IMR-90 (cell line): ENCODE measurements around the gene AMBRA1. TPM values are rescaled to one million over a fixed set of nuclear protein-coding genes. Genes with fewer than 3 reads are reported as not detected.

Source experiments
- ATAC-seq: fragments of 200-7000 bp; cut with Tn5 transposase; 2 replicates; pipeline ENCODE4 v1.9.1; 2020; ENCODE audit warnings: low read depth, mild to moderate bottlenecking, moderate library complexity
- BruUV-seq: library from RNA; stranded (reverse); fragments of 400-500 nt; replicated peaks from 2 replicates; lab custom pipeline; 2021; lab: Mats Ljungman, UMichigan
- CTCF ChIA-PET: fragments of 300-600 bp; formaldehyde crosslinking; extraction: SDS; loops from one replicate; lab custom pipeline; 2021; ENCODE audit warnings: antibody characterized with exemption; lab: Yijun Ruan, JAX
- POLR2A ChIA-PET: fragments of 300-600 bp; sonication (Branson Sonifier 250); formaldehyde crosslinking; loops from one replicate; lab custom pipeline; 2022; ENCODE audit warnings: antibody characterized with exemption; ENCODE audit not compliant: unreplicated experiment; lab: Charles Lee
- DNase-seq: peaks from one replicate; pipeline ENCODE4 v3.0.0; 2013
- H2AFZ ChIP-seq: replicated peaks from 2 replicates; pipeline ENCODE3; 2013; ENCODE audit warnings: low read length, mild to moderate bottlenecking; ENCODE audit not compliant: poor library complexity
- H2AK5ac ChIP-seq: 2 replicates; pipeline ENCODE4 v1.6.1; 2013; ENCODE audit warnings: low read depth, low read length, inconsistent platforms
- H2AK9ac ChIP-seq: replicated peaks from 2 replicates; pipeline ENCODE3; 2013; ENCODE audit warnings: mild to moderate bottlenecking, low read depth, low read length, moderate library complexity; ENCODE audit not compliant: poor library complexity
- H2BK120ac ChIP-seq: 2 replicates; pipeline ENCODE4 v1.6.1; 2013; ENCODE audit warnings: low read depth, low read length, inconsistent platforms
- H2BK15ac ChIP-seq: 3 replicates; pipeline ENCODE4 v1.6.1; 2013; ENCODE audit warnings: low read depth, low read length, inconsistent platforms
- H2BK20ac ChIP-seq: 2 replicates; pipeline ENCODE4 v1.6.1; 2013; ENCODE audit warnings: low read depth, mild to moderate bottlenecking, inconsistent platforms, low read length, moderate library complexity
- H2BK5ac ChIP-seq: 2 replicates; pipeline ENCODE4 v1.6.1; 2013; ENCODE audit warnings: mild to moderate bottlenecking, low read depth, low read length, inconsistent platforms; ENCODE audit not compliant: poor library complexity, severe bottlenecking
- H3K14ac ChIP-seq: replicated peaks from 2 replicates; pipeline ENCODE4 v1.6.1; 2013; ENCODE audit warnings: low read depth, low read length, inconsistent platforms
- H3K18ac ChIP-seq: 2 replicates; pipeline ENCODE4 v1.6.1; 2013; ENCODE audit warnings: low read depth, low read length, control low read depth
- H3K23ac ChIP-seq: 2 replicates; pipeline ENCODE4 v1.6.1; 2013; ENCODE audit warnings: low read depth, low read length, inconsistent platforms
- H3K27ac ChIP-seq: 2 replicates; pipeline ENCODE4 v1.5.1; 2013; ENCODE audit warnings: mild to moderate bottlenecking, control low read depth, low read length; ENCODE audit not compliant: insufficient read depth
- H3K27me3 ChIP-seq: 2 replicates; pipeline ENCODE4 v1.6.1; 2013; ENCODE audit warnings: low read length; ENCODE audit not compliant: control insufficient read depth, insufficient read depth
- H3K36me3 ChIP-seq: 2 replicates; pipeline ENCODE4 v1.6.1; 2013; ENCODE audit warnings: low read length, mixed read lengths; ENCODE audit not compliant: control insufficient read depth, insufficient read depth
- H3K4ac ChIP-seq: 2 replicates; pipeline ENCODE4 v1.6.1; 2013; ENCODE audit warnings: low read depth, low read length, inconsistent platforms
- H3K4me1 ChIP-seq: 2 replicates; pipeline ENCODE4 v1.6.1; 2013; ENCODE audit warnings: low read length, mixed read lengths; ENCODE audit not compliant: control insufficient read depth, insufficient read depth
- H3K4me2 ChIP-seq: 2 replicates; pipeline ENCODE4 v1.6.1; 2013; ENCODE audit warnings: low read depth, mild to moderate bottlenecking, control low read depth, low read length, moderate library complexity
- H3K4me3 ChIP-seq: 2 replicates; pipeline ENCODE4 v1.5.1; 2013; ENCODE audit warnings: low read depth, mild to moderate bottlenecking, control low read depth, low read length, moderate library complexity; ENCODE audit not compliant: insufficient read depth
- H3K56ac ChIP-seq: 2 replicates; pipeline ENCODE4 v1.6.1; 2013; ENCODE audit warnings: low read length, inconsistent platforms; ENCODE audit not compliant: insufficient read depth; ENCODE audit errors: extremely low read depth
- H3K79me1 ChIP-seq, 2 experiments: 2 replicates each; pipeline ENCODE4 v1.6.1; 2013; ENCODE audit warnings: low read length in 2 of 2, inconsistent platforms in 1 of 2, low read depth in 1 of 2
- H3K9ac ChIP-seq: 2 replicates; pipeline ENCODE4 v1.6.1; 2013; ENCODE audit warnings: low read depth, low read length, control low read depth
- H3K9me1 ChIP-seq: 2 replicates; pipeline ENCODE4 v1.6.1; 2013; ENCODE audit warnings: low read length, inconsistent platforms; ENCODE audit not compliant: insufficient read depth
- H3K9me3 ChIP-seq: 2 replicates; pipeline ENCODE4 v1.6.1; 2013; ENCODE audit warnings: low read length; ENCODE audit not compliant: control insufficient read depth, insufficient read depth
- H4K20me1 ChIP-seq: 2 replicates; pipeline ENCODE4 v1.6.1; 2013; ENCODE audit warnings: low read length, inconsistent platforms; ENCODE audit not compliant: insufficient read depth
- H4K5ac ChIP-seq: 2 replicates; pipeline ENCODE4 v1.6.1; 2013; ENCODE audit warnings: mild to moderate bottlenecking, low read depth, low read length, control low read depth
- H4K8ac ChIP-seq, 2 experiments: 2 replicates each; pipeline ENCODE4 v1.6.1; 2013; ENCODE audit warnings: low read depth in 2 of 2, low read length in 2 of 2, control low read depth in 1 of 2, inconsistent platforms in 1 of 2
- H4K91ac ChIP-seq: 2 replicates; pipeline ENCODE4 v1.6.1; 2013; ENCODE audit warnings: low read depth, low read length, inconsistent platforms; ENCODE audit not compliant: insufficient read depth
- BHLHE40 ChIP-seq: fragments of 150-350 bp; IDR thresholded peaks from 2 replicates; pipeline ENCODE4 v1.6.1; 2016; ENCODE audit warnings: mild to moderate bottlenecking, low read depth, low read length
- CEBPB ChIP-seq: IDR thresholded peaks from 2 replicates; pipeline ENCODE4 v1.6.1; 2012; ENCODE audit warnings: low read depth, low read length, improper control_type of control experiment
- CHD1 ChIP-seq: IDR thresholded peaks from 2 replicates; pipeline ENCODE4 v1.6.1; 2012; ENCODE audit warnings: low read depth, low read length, improper control_type of control experiment
- CTCF ChIP-seq: conservative IDR thresholded peaks from 2 replicates; pipeline ENCODE4 v1.5.1; 2012; ENCODE audit warnings: mild to moderate bottlenecking, low read depth, low read length, improper control_type of control experiment
- ELK1 ChIP-seq: fragments of 150-350 bp; IDR thresholded peaks from 2 replicates; pipeline ENCODE4 v1.6.1; 2016; ENCODE audit warnings: low read depth, mild to moderate bottlenecking, low read length, moderate library complexity, borderline replicate concordance
- FOS ChIP-seq: fragments of 150-350 bp; IDR thresholded peaks from 2 replicates; pipeline ENCODE4 v1.6.1; 2016; ENCODE audit warnings: low read depth, low read length
- MAFK ChIP-seq: IDR thresholded peaks from 2 replicates; pipeline ENCODE4 v1.6.1; 2012; ENCODE audit warnings: low read depth, low read length, improper control_type of control experiment
- MAZ ChIP-seq: IDR thresholded peaks from 2 replicates; pipeline ENCODE4 v1.6.1; 2012; ENCODE audit warnings: low read depth, mild to moderate bottlenecking, low read length, improper control_type of control experiment, moderate library complexity, borderline replicate concordance
- MXI1 ChIP-seq: IDR thresholded peaks from 2 replicates; pipeline ENCODE4 v1.6.1; 2012; ENCODE audit warnings: low read depth, mild to moderate bottlenecking, low read length, moderate library complexity, borderline replicate concordance
- NFE2L2 ChIP-seq: fragments of 150-350 bp; IDR thresholded peaks from 2 replicates; pipeline ENCODE4 v1.6.1; 2016; ENCODE audit warnings: low read depth, mild to moderate bottlenecking, low read length
- POLR2A ChIP-seq: IDR thresholded peaks from 2 replicates; pipeline ENCODE4 v1.6.1; 2012; ENCODE audit warnings: mild to moderate bottlenecking, low read depth, low read length
- RAD21 ChIP-seq: IDR thresholded peaks from 2 replicates; pipeline ENCODE4 v1.6.1; 2012; ENCODE audit warnings: low read length, improper control_type of control experiment
- RCOR1 ChIP-seq: IDR thresholded peaks from 2 replicates; pipeline ENCODE4 v1.6.1; 2012; ENCODE audit warnings: mild to moderate bottlenecking, low read length, improper control_type of control experiment; ENCODE audit not compliant: insufficient replicate concordance
- RFX5 ChIP-seq: IDR thresholded peaks from 2 replicates; pipeline ENCODE4 v1.8.0; 2012; ENCODE audit warnings: low read depth, mild to moderate bottlenecking, low read length, moderate library complexity
- SMC3 ChIP-seq: fragments of 150-350 bp; IDR thresholded peaks from 2 replicates; pipeline ENCODE4 v1.6.1; 2016; ENCODE audit warnings: low read depth, mild to moderate bottlenecking, antibody characterized with exemption, low read length, moderate library complexity
- USF2 ChIP-seq: fragments of 150-350 bp; IDR thresholded peaks from 2 replicates; pipeline ENCODE4 v1.6.1; 2017; ENCODE audit warnings: mild to moderate bottlenecking, antibody characterized with exemption, low read length, low read depth
- dilution Hi-C: fragments of 300-500 bp; cut with HindIII; formaldehyde crosslinking; loops from one replicate; pipeline ENCODE4 v1.14.3; 2018; ENCODE audit warnings: low sequenced_read_pairs; ENCODE audit not compliant: unreplicated experiment
- in situ Hi-C: fragments of 300-500 bp; cut with MboI; formaldehyde crosslinking; loops from 3 replicates; pipeline ENCODE4 v1.14.3; 2019; ENCODE audit warnings: low sequenced_read_pairs, inconsistent platforms, mixed read lengths
- intact Hi-C: fragments of 100-400 bp; cut with micrococcal nuclease; formaldehyde crosslinking; loops from 2 replicates; pipeline ENCODE4 v1.10.0; 2022
- polyA plus RNA-seq, 3 experiments: library from polyadenylated mRNA; depleted of rRNA; stranded (reverse); fragments of >200 nt; gene quantifications; 2 replicates each; pipeline ENCODE4 v1.2.3, GENCODE V29; 2012; ENCODE audit warnings: low replicate concordance in 1 of 3
- total RNA-seq: library from RNA; depleted of rRNA; stranded (reverse); fragments of >200 nt; gene quantifications from 2 replicates; pipeline ENCODE4 v1.2.3, GENCODE V29; 2012

The AMBRA1 gene
- total and polyA plus RNA-seq, 2 of the 4 experiments (the other 2 are of a cell fraction): 9.4 to 18.3 TPM

GRCh38 chr11:46484101-46484500 is 109.7 kb downstream of the AMBRA1 start:
- no peak overlapping the region for H3K9ac ChIP-seq
- no peak overlapping the region for H3K4me3 ChIP-seq
- no peaks in the 10 kb centered on the region for H3K36me3 ChIP-seq
- H2AK5ac ChIP-seq: no peak overlapping the region
- in situ Hi-C loops: no loop called here
- peaks cover 11 to 17% of the 10 kb centered on the region in 2 experiments; a peak in 3 of 4 replicates for H3K79me1 ChIP-seq
- no peak overlapping the region for H4K8ac ChIP-seq
- no peak overlapping the region for H2BK20ac ChIP-seq
- dilution Hi-C loops: no loop called here
- ATAC-seq (no peak), DNase-seq (no peak)
- no peaks in the 10 kb centered on the region for H4K20me1 ChIP-seq
- no peak overlapping the region for H3K4ac ChIP-seq
- no peak overlapping the region for H2BK15ac ChIP-seq
- no peak overlapping the region for H2BK5ac ChIP-seq
- H3K23ac ChIP-seq: no peak overlapping the region
- H2AK9ac ChIP-seq: no peak overlapping the region
- no peak overlapping the region for H4K5ac ChIP-seq
- intact Hi-C loops: no loop called here
- no peak for TF ChIP-seq RAD21
- TF ChIP-seq CTCF: no peak
- no peak for TF ChIP-seq FOS
- no peak for TF ChIP-seq RFX5
- no peak for TF ChIP-seq SMC3
- TF ChIP-seq MAZ: no peak
- TF ChIP-seq CEBPB: no peak
- TF ChIP-seq MXI1: no peak
- TF ChIP-seq NFE2L2: no peak
- TF ChIP-seq RCOR1: no peak
- TF ChIP-seq CHD1: no peak
- TF ChIP-seq MAFK: no peak
- TF ChIP-seq USF2: no peak
- TF ChIP-seq BHLHE40: no peak
- TF ChIP-seq POLR2A: no peak
- TF ChIP-seq ELK1: no peak
- H3K56ac ChIP-seq: no peak overlapping the region
- ChIA-PET CTCF (no interaction called here), POLR2A (no interaction called here)
- H3K4me2 ChIP-seq: no peak overlapping the region
- no peaks in the 10 kb centered on the region for H3K27me3 ChIP-seq
- no peak overlapping the region for H2AFZ ChIP-seq
- H4K91ac ChIP-seq: no peak overlapping the region
- H3K14ac ChIP-seq: no peak overlapping the region
- no peak overlapping the region for H2BK120ac ChIP-seq
- H3K4me1 ChIP-seq: no peaks in the 10 kb centered on the region
- no peaks in the 10 kb centered on the region for H3K9me1 ChIP-seq
- no peaks in the 10 kb centered on the region for H3K9me3 ChIP-seq
- no peak overlapping the region for H3K18ac ChIP-seq
- BruUV-seq: no TSS peak
- no peak overlapping the region for H3K27ac ChIP-seq
